Stomach (tissue), 4 donors: ENCODE measurements around the gene CCL7.

Experiments used
- CTCF ChIP-seq, 7 experiments: fragments of 450-650 bp in 4 of 7; fragments of 200-600 bp in 3 of 7; sonication (generic) in 3 of 7; IDR thresholded peaks; one replicate each; pipeline ENCODE4 v1.5.1; 2016 to 2019; ENCODE audit warnings: antibody characterized with exemption in 7 of 7, control low read depth in 2 of 7, mild to moderate bottlenecking in 1 of 7
- POLR2A ChIP-seq, 4 donors: fragments of 450-650 bp; IDR thresholded peaks; one replicate each; pipeline ENCODE4 v1.6.1; 2016; ENCODE audit warnings: antibody characterized with exemption in 4 of 4, control low read depth in 2 of 4, mild to moderate bottlenecking in 1 of 4, moderate library complexity in 1 of 4
- POLR2AphosphoS5 ChIP-seq, 3 donors: sonication (generic); formaldehyde crosslinking; IDR thresholded peaks; one replicate each; pipeline ENCODE4 v1.6.1; 2016; ENCODE audit warnings: antibody characterized with exemption in 3 of 3

DNA sequence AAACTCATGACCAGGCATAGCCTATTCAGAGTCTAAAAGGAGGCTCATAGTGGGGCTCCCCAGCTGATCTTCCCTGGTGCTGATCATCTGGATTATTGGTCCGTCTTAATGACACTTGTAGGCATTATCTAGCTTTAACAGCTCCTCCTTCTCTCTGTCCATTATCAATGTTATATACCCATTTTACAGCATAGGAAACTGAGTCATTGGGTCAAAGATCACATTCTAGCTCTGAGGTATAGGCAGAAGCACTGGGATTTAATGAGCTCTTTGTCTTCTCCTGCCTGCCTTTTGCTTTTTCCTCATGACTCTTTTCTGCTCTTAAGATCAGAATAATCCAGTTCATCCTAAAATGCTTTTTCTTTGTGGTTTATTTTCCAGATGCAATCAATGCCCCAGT is 14.2 kb upstream of the CCL7 start:
- TF ChIP-seq POLR2A (IDR thresholded peaks at IDR 0.05) = no peak
- TF ChIP-seq CTCF (IDR thresholded peaks at IDR 0.05) = no peak
- no peak for TF ChIP-seq POLR2AphosphoS5 (IDR thresholded peaks at IDR 0.05)
